ENCODE data around the gene FAM185A.

DNA sequence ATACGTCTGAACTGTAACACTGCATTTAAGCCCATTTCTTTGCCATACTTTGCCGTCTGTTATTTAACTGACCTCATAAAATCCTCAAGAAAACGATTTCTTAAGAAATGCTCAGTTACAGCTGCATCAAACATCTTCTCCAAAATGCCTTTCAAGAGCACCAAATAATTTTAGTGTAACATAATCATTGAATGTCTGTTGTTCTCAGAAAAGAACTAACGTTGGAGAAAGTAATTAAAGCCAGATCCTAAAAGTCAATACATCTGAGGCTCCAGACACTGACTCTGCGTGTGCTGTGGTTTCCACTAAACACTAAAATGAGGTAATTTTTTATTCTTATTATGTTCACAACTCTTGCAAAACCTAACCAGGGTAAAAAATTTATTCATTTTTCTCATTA lies 100.3 kb downstream of the FAM185A start:
- TF ChIP-seq, protein P1, sequence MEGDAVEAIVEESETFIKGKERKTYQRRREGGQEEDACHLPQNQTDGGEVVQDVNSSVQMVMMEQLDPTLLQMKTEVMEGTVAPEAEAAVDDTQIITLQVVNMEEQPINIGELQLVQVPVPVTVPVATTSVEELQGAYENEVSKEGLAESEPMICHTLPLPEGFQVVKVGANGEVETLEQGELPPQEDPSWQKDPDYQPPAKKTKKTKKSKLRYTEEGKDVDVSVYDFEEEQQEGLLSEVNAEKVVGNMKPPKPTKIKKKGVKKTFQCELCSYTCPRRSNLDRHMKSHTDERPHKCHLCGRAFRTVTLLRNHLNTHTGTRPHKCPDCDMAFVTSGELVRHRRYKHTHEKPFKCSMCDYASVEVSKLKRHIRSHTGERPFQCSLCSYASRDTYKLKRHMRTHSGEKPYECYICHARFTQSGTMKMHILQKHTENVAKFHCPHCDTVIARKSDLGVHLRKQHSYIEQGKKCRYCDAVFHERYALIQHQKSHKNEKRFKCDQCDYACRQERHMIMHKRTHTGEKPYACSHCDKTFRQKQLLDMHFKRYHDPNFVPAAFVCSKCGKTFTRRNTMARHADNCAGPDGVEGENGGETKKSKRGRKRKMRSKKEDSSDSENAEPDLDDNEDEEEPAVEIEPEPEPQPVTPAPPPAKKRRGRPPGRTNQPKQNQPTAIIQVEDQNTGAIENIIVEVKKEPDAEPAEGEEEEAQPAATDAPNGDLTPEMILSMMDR (IDR thresholded peaks at IDR 0.05; ENCODE audit: low read depth, low read length, poor library complexity, severe bottlenecking) = no peak
- TF ChIP-seq EZH2phosphoT487 (IDR thresholded peaks at IDR 0.05; ENCODE audit: borderline replicate concordance, low read length) = no peak

Measured in DOHH2 (cell line).